NT2/D1 (cell line): ENCODE measurements around the gene SDF4.

ENCODE experiments used
- YY1 ChIP-seq: IDR thresholded peaks from 2 replicates; pipeline ENCODE4 v1.6.1; 2011; ENCODE audit not compliant: insufficient read length, insufficient read depth
- ZNF274 ChIP-seq: IDR thresholded peaks from 2 replicates; pipeline ENCODE4 v1.6.1; 2011; ENCODE audit warnings: mild to moderate bottlenecking, low read depth, low read length

- TF ChIP-seq ZNF274 (no peak), YY1 (no peak)
These were observed 13.5 kb upstream of the SDF4 start for GRCh38 chr1:1245178-1245816.
